SJCRH30 (cell line): Measurements from ENCODE around the gene AHNAK2. TPM values are rescaled to one million over a fixed set of nuclear protein-coding genes. Genes with fewer than 3 reads are reported as not detected.
A peak's percentile ranks its signal among the peaks of the same experiment; 100 is the strongest.
"Not testable (repeated sequence)": the region's sequence is repeated elsewhere in the genome, so short reads cannot be mapped to it uniquely, and the experiment has no call there.

ENCODE experiments used
- DNase-seq, 2 experiments: peaks; one replicate each; pipeline ENCODE4 v3.0.0-alpha.2; 2015 to 2020
- H3K27ac ChIP-seq: fragments of 250-450 bp; sonication (Bioruptor Pico); 2 replicates; pipeline ENCODE4 v1.5.1; 2020; ENCODE audit warnings: mild to moderate bottlenecking, moderate library complexity
- H3K27me3 ChIP-seq: fragments of 250-450 bp; sonication (Bioruptor Pico); 2 replicates; pipeline ENCODE4 v1.5.1; 2020; ENCODE audit warnings: mild to moderate bottlenecking, moderate library complexity
- H3K36me3 ChIP-seq: fragments of 250-450 bp; sonication (Bioruptor Pico); 2 replicates; pipeline ENCODE4 v1.5.1; 2020; ENCODE audit warnings: mild to moderate bottlenecking, moderate library complexity
- H3K4me1 ChIP-seq: fragments of 250-450 bp; sonication (Bioruptor Pico); 2 replicates; pipeline ENCODE4 v1.5.1; 2020; ENCODE audit warnings: mild to moderate bottlenecking, moderate library complexity
- H3K4me3 ChIP-seq: fragments of 250-450 bp; sonication (Bioruptor Pico); 2 replicates; pipeline ENCODE4 v1.5.1; 2020; ENCODE audit warnings: mild to moderate bottlenecking, moderate library complexity
- H3K9me3 ChIP-seq: fragments of 250-450 bp; sonication (Bioruptor Pico); replicated peaks from 2 replicates; pipeline ENCODE4 v1.5.1; 2020; ENCODE audit warnings: mild to moderate bottlenecking, moderate library complexity
- total RNA-seq: library from RNA; depleted of rRNA; stranded (reverse); fragments of >200 nt; shearing (Covaris generic); gene quantifications from 2 replicates; pipeline ENCODE4 v1.2.3, GENCODE V29; 2014

Gene AHNAK2
- total RNA-seq, 1 experiment from 2014 or later: 1.6 TPM

DNA sequence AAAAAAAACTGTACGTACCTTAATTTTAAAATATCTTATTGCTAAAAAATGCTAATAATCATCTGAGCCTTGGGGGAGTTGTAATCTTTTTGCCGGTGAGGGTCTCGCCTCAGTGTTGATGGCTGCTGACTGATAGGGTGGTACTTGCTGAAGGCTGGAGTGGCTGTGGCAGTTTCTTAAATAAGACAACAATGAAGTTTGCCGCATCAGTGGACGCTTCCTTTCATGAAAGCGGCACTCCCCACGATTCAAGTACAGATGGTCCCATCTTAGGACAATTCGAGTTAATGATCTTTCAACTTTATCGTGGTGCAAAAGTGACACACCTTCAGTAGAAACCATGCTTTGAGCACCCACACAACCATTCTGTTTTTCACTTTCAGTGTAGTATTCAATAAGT is 61.1 kb downstream of the AHNAK2 start:
- H3K4me1 ChIP-seq: no peaks in the 10 kb centered on the region
- no peaks in the 10 kb centered on the region for H3K27me3 ChIP-seq
- H3K36me3 ChIP-seq: no peaks in the 10 kb centered on the region
- no peak overlapping the region for H3K4me3 ChIP-seq
- no peak for DNase-seq
- no peak overlapping the region for H3K27ac ChIP-seq
- H3K9me3 ChIP-seq: no peaks in the 10 kb centered on the region

DNA sequence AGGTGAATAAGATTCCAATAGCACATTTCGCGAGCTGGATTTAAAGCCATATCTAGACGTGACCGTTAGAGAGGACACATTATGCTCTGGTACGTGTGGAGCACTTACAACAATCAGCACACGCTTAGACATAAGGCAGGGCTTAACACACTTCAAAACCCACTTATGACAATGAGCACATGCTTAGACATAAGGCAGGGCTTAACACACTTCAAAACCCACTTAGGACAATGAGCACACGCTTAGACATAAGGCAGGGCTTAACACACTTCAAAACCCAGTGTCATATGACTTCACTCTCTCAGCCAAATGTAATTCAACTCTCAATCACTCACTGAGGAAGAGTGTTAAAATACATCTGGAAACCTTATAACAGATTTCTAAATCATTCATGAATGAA is 64.7 kb downstream of the AHNAK2 start:
- H3K4me1 ChIP-seq: no peaks in the 10 kb centered on the region
- DNase-seq: no peak
- H3K27me3 ChIP-seq: no peaks in the 10 kb centered on the region
- H3K36me3 ChIP-seq: no peaks in the 10 kb centered on the region
- H3K4me3 ChIP-seq: no peak overlapping the region
- peaks cover 4% of the 10 kb centered on the region for H3K9me3 ChIP-seq
- no peak overlapping the region for H3K27ac ChIP-seq

DNA sequence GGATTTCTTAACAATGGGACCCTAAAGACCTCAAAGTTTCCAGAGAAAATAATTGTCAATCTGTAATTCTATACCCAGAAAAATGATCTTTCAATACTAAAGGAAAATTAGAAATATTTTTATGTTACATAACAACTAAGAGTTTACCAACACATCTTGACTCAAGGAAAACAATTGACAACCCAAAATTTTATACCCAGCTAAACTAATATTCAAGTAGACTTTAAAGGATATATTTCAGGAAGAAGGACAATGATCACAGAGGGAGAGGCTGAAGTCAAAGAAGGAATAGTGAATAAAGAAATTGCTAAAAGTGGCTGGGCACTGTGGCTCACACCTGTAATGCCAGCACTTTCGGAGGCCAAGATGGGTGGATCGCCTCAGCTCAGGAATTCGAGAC is 66.1 kb downstream of the AHNAK2 start:
- H3K27ac ChIP-seq: no peak overlapping the region
- H3K27me3 ChIP-seq: no peaks in the 10 kb centered on the region
- no peaks in the 10 kb centered on the region for H3K4me1 ChIP-seq
- H3K9me3 ChIP-seq: peaks cover 4% of the 10 kb centered on the region
- DNase-seq: no peak
- no peaks in the 10 kb centered on the region for H3K36me3 ChIP-seq
- no peak overlapping the region for H3K4me3 ChIP-seq

GRCh38 chr14:104908303-104908702 is 69.9 kb downstream of the AHNAK2 start:
- Histone ChIP-seq H3K36me3 (no peaks in the 10 kb centered on the region), H3K9me3 (peaks cover 4% of the 10 kb centered on the region), H3K4me1 (no peaks in the 10 kb centered on the region), H3K4me3 (no peak overlapping the region), H3K27ac (no peak overlapping the region), H3K27me3 (no peaks in the 10 kb centered on the region)
- no peak for DNase-seq

DNA sequence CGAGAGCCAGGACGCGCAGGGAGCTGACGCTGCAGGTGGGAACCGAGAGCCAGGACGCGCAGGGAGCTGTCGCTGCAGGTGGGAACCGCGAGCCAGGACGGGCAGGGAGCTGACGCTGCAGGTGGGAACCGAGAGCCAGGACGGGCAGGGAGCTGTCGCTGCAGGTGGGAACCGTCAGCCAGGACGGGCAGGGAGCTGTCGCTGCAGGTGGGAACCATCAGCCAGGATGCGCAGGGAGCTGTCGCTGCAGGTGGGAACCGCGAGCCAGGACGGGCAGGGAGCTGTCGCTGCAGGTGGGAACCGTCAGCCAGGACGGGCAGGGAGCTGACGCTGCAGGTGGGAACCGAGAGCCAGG is 72.6 kb downstream of the AHNAK2 start:
- not testable (repeated sequence) for H3K36me3 ChIP-seq, DNase-seq, H3K27ac ChIP-seq, H3K27me3 ChIP-seq, H3K4me3 ChIP-seq, H3K4me1 ChIP-seq, H3K9me3 ChIP-seq

GRCh38 chr14:104904650-104905578 is 73.3 kb downstream of the AHNAK2 start:
- H3K27ac ChIP-seq, H3K4me1 ChIP-seq, H3K27me3 ChIP-seq, DNase-seq, H3K4me3 ChIP-seq, H3K36me3 ChIP-seq, H3K9me3 ChIP-seq: not testable (repeated sequence)

GRCh38 chr14:104903990-104904389 is 74.2 kb downstream of the AHNAK2 start:
- H3K9me3 ChIP-seq: no peaks in the 10 kb centered on the region; the same call in 1 of the 2 replicates
- no peaks in the 10 kb centered on the region for H3K36me3 ChIP-seq
- no peak overlapping the region for H3K4me3 ChIP-seq
- no peak for DNase-seq
- no peaks in the 10 kb centered on the region for H3K4me1 ChIP-seq
- no peak overlapping the region for H3K27ac ChIP-seq
- H3K27me3 ChIP-seq: peaks cover 9% of the 10 kb centered on the region; the same call in 1 of the 2 replicates

- Histone ChIP-seq H3K27me3 (peaks cover 9% of the 10 kb centered on the region; the same call in 1 of the 2 replicates), H3K4me1 (peaks cover under 1% of the 10 kb centered on the region; the same call in 1 of the 2 replicates), H3K9me3 (no peaks in the 10 kb centered on the region), H3K4me3 (no peak overlapping the region), H3K36me3 (no peaks in the 10 kb centered on the region), H3K27ac (no peak overlapping the region)
- no peak for DNase-seq
These were observed 77.3 kb downstream of the AHNAK2 start for GRCh38 chr14:104900639-104901512.

GRCh38 chr14:104899781-104900180 is 78.4 kb downstream of the AHNAK2 start:
- Histone ChIP-seq H3K9me3 (no peaks in the 10 kb centered on the region), H3K36me3 (no peaks in the 10 kb centered on the region), H3K4me1 (peaks cover 5% of the 10 kb centered on the region; the same call in 1 of the 2 replicates), H3K27me3 (peaks cover 9% of the 10 kb centered on the region; the same call in 1 of the 2 replicates), H3K4me3 (no peak overlapping the region), H3K27ac (no peak overlapping the region)
- no peak for DNase-seq

DNA sequence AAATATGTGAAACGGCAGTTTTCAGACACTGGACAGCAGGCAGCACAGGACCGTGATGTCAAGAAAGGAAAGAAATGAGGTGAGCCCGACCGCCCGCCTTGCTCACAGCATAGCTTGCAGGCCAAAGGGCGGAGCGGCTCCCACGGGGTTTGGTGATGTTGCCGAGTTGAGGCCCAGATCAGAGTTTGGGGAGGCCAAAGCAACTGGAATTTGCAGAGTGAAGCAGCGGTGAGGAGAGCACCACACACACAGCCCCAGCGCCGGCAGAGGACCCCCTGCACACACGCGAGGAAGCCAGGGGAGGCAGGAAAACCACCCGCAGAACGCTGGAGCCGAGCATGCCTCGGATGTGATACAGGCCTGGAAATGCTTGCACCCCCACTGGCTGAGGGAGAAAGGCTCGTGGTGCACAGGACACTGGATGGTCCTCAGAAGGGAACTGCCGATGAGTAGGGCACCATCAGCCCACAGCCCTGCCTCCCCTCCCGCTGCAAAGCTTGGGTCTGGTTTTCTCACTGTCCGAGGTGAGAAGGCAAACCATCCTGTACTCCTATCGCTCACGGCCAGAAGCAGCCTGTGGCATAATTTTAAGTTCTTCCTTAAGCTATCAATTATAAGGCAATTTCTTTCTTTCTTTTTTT is 79.2 kb downstream of the AHNAK2 start:
- DNase-seq: no peak
- Histone ChIP-seq H3K36me3 (no peaks in the 10 kb centered on the region), H3K27ac (no peak overlapping the region), H3K27me3 (peaks cover 9% of the 10 kb centered on the region; the same call in 1 of the 2 replicates), H3K4me1 (peaks cover 5% of the 10 kb centered on the region; the same call in 1 of the 2 replicates), H3K4me3 (no peak overlapping the region), H3K9me3 (no peaks in the 10 kb centered on the region)

DNA sequence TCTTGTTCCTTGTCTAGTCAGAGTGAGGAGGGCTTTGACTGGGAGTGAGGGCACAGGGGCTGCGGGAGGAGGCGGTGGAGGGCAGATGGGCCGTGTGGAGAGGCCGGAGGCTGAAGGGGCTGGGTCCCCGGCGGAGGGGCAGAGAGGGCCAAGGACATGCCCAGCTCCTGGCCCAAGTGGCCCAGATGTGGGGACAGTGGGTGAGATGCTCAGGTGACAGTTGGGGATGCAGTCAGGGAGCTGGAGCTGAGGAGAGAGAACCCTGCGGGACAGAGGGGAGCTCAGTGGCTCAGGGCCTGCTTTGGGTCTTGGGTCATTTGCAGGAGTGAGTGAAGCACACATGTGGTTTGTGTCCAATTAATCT is 80.0 kb downstream of the AHNAK2 start:
- no peak overlapping the region for H3K4me3 ChIP-seq
- DNase-seq: no peak
- H3K9me3 ChIP-seq: no peaks in the 10 kb centered on the region
- H3K27ac ChIP-seq: no peak overlapping the region
- H3K4me1 ChIP-seq: peaks cover 5% of the 10 kb centered on the region; the same call in 1 of the 2 replicates
- no peaks in the 10 kb centered on the region for H3K36me3 ChIP-seq
- peaks cover 9% of the 10 kb centered on the region; the same call in 1 of the 2 replicates for H3K27me3 ChIP-seq

DNA sequence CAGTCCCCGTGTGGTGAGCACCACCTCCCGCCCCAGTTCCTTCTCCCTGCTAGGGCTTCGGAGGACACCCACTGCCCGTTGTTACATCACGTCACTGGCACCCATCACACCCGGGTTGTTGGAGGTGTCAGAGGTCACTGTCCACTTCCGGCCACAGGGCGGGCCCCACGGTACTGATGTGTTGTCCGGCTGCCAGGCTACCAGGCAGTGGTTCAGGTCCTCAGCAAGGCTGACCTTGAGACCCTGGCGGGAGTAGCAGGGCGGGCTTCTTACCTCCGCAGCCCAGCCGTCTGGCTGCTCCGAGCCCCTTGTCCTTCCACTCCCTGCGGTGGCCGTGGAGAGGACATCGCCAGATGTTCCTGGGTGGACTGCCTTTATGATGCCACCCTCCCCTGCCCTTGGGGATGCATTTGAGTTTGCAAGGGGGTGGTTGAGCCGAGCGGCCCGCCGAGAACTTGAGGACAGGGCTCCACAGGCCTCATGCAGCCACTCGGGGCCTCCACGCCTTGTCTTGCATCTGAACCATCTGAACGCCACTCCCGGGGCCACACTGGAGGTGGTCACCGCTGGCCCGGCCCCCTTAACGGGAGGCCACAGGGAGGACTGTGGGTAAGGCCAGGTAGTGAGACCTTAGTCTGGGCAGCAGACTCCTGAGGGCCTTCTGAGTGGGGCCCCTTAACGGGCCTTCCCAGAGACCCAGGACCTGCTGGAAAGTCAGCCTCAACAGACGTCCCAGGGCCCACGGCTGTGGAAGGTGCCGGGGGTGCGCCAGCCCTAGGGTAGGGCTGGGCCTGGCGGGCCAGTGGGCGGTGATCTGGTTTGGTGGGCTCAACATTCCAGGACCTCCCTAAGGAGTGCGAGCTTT is 80.6 kb downstream of the AHNAK2 start:
- H3K4me1 ChIP-seq: peaks cover 5% of the 10 kb centered on the region; the same call in 1 of the 2 replicates
- DNase-seq: peak in 1 of 2 experiments; percentile 2
- no peaks in the 10 kb centered on the region for H3K9me3 ChIP-seq
- H3K27ac ChIP-seq: no peak overlapping the region
- H3K36me3 ChIP-seq: no peaks in the 10 kb centered on the region
- no peak overlapping the region for H3K4me3 ChIP-seq
- H3K27me3 ChIP-seq: peaks cover 9% of the 10 kb centered on the region; the same call in 1 of the 2 replicates

DNA sequence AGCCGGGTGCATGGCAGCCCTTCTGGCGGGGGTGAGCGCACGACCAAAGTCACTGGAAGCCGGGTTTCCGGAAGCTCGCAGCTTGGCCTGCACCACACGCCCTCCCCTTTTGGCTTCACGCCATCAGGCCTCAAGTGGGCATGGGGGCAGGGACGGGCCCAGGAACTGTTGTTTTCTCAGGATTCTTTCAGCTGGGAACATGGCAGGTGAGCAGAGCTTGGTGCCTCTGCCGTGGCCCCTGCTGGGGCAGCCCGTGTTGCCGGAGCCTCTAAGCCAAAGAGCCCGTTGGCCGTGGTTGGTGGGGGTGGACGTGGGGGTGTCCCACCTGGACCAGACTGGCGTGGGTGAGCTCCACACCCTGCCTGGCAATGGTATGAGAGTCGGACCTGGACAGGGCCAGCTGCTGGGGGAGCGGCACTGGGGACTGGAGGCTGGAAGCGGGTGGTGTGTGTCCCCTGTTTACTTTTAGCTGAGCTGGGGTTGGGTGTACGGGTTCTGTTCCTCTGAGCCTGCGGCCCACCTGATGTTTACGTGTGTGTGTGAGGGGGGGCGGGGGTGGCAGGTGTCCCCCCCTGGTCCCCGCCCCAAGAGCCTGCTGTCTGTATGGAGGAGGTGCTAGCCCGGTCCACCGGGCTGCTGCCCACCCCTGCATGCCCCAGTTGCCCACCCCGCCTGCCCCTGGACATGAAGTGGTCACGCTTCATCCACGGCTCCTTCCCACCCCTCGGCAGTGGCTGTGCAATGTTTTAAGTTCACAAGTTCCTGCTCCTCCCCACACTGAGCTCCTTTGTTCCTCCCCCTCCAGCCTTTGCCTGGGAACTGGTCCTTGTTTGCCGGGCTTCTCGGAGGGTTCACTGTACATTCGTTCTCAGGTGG is 82.2 kb downstream of the AHNAK2 start:
- H3K27me3 ChIP-seq: peaks cover 4% of the 10 kb centered on the region; the same call in 1 of the 2 replicates
- H3K27ac ChIP-seq: no peak overlapping the region
- no peaks in the 10 kb centered on the region for H3K36me3 ChIP-seq
- H3K9me3 ChIP-seq: no peaks in the 10 kb centered on the region
- no peak overlapping the region for H3K4me3 ChIP-seq
- DNase-seq: peak; percentile 54 to 69
- peaks cover 5% of the 10 kb centered on the region; the same call in 1 of the 2 replicates for H3K4me1 ChIP-seq
